ENCODE measurements around the gene NXPH4.

DNA sequence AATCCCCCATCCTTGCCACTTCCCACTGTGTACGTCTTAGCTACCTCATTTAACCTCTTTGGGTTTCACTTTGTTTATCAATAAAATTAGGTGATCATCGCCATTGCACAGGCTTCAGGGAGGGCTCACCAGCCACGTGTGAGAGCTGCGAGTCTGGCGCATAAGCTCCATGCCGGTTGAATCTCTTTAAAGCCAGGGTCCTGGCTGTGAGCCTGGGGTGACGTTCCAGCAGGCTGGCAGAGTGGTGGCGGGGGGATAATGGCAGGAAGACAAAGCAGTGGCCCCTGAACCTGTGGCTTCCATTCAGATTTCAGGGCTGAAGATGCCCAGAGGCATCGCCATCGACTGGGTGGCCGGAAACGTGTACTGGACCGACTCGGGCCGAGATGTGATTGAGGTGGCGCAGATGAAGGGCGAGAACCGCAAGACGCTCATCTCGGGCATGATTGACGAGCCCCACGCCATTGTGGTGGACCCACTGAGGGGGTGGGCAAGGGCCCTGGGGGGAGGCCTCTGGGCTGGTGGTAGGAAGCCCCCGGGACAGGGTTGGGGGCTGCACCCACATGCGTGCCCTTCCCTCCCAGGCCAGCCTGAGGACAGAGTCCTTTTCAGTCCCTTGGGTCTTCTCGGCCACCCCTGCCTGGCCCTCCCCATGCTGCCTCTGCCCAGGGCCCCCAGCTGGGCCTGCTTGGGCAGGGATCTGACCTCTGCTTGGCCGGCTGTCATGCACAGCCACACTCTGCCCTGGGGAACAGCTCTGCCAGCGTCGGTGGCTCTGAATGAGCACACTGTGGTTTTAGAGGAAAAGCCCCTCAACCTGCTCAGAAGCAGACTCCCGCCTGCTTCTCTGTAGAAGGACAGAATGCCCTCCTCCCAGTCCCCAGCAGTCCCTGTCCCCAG is 8.6 kb upstream of the NXPH4 start:
- TF ChIP-seq CTCF (IDR thresholded peaks at IDR 0.05) (no peak), EZH2 (IDR thresholded peaks at IDR 0.05; ENCODE audit: borderline replicate concordance, insufficient read depth, low read depth, low read length, poor library complexity, severe bottlenecking) (no peak)

All from B cell (primary cell).